ENCODE data around the gene BSDC1.

GRCh38 chr1:32333251-32333963, 60.8 kb downstream of the BSDC1 start:
- TF ChIP-seq CTCF (IDR thresholded peaks at IDR 0.05) (no peak), REST (IDR thresholded peaks at IDR 0.05; ENCODE audit: low read depth, low read length) (no peak), USF2 (IDR thresholded peaks at IDR 0.05; ENCODE audit: borderline replicate concordance, low read depth, low read length) (no peak), USF1 (IDR thresholded peaks at IDR 0.05; ENCODE audit: borderline replicate concordance, low read depth) (no peak), TCF12 (IDR thresholded peaks at IDR 0.05) (no peak)

Measured in SK-N-SH (cell line).